SJSA1 (cell line): ENCODE measurements around the gene NEK7. TPM values are rescaled to one million over a fixed set of nuclear protein-coding genes. Genes with fewer than 3 reads are reported as not detected.

Experiments used
- DNase-seq, 2 experiments: peaks; one replicate each; pipeline ENCODE4 v3.0.0-alpha.2; 2015 to 2020; ENCODE audit warnings: low spot score in 2 of 2, low read depth in 1 of 2
- H3K27ac ChIP-seq: fragments of 250-450 bp; sonication (Bioruptor Pico); 2 replicates; pipeline ENCODE4 v1.5.1; 2020; ENCODE audit warnings: mild to moderate bottlenecking, moderate library complexity
- H3K27me3 ChIP-seq: fragments of 250-450 bp; sonication (Bioruptor Pico); replicated peaks from 2 replicates; pipeline ENCODE4 v1.5.1; 2020; ENCODE audit warnings: mild to moderate bottlenecking, moderate library complexity
- H3K36me3 ChIP-seq: fragments of 250-450 bp; sonication (Bioruptor Pico); 2 replicates; pipeline ENCODE4 v1.5.1; 2020; ENCODE audit warnings: mild to moderate bottlenecking
- H3K4me1 ChIP-seq: fragments of 250-450 bp; sonication (Bioruptor Pico); replicated peaks from 2 replicates; pipeline ENCODE4 v1.6.1; 2021; ENCODE audit warnings: mild to moderate bottlenecking
- H3K4me3 ChIP-seq: fragments of 250-450 bp; sonication (Bioruptor Pico); 2 replicates; pipeline ENCODE4 v1.5.1; 2020; ENCODE audit warnings: mild to moderate bottlenecking
- H3K9me3 ChIP-seq: fragments of 250-450 bp; sonication (Bioruptor Pico); replicated peaks from 2 replicates; pipeline ENCODE4 v1.5.1; 2020; ENCODE audit warnings: mild to moderate bottlenecking
- total RNA-seq: library from RNA; depleted of rRNA; stranded (reverse); fragments of >200 nt; shearing (Covaris generic); gene quantifications from 2 replicates; pipeline ENCODE4 v1.2.3, GENCODE V29; 2014; rRNA removed

The NEK7 gene
- 136 and 138 TPM in 2 replicates for total RNA-seq

- Histone ChIP-seq H3K4me3 (peak within 1 kb of the TSS; percentile 96), H3K27me3 (no peaks in the 10 kb centered on the region), H3K36me3 (peaks cover 8% of the 10 kb centered on the region), H3K9me3 (no peaks in the 10 kb centered on the region; the same call in 1 of the 2 replicates), H3K4me1 (peaks cover 56% of the 10 kb centered on the region), H3K27ac (peak within 1 kb of the TSS; percentile 78)
- DNase-seq: peak; percentile 84 to 90
These were observed at the start of gene NEK7 for GRCh38 chr1:198156745-198157240. Gene NEK7 (plus strand): TSS chr1:198156998. CDS start chr1:198232581, 75,583 bp downstream.

DNA sequence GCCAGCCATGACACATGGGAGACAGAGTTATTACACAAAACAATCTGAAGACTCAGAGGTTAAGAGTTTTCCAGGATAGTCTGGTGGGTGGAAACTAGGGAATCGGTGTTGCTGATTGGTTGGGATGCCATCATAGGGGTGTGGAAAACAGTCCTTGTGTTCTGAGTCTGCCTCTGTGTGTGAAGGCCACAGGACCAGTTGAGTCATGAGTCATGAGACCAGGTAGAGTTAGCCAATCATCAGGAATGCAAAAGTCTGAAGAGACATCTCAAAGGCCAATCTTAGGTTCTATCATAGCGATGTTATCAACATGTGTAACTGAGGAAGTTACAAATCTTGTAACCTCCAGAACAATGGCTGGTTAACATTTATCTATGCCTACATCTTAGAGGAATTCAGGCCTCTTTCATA is 49.7 kb upstream of the NEK7 start:
- no peak overlapping the region for H3K27ac ChIP-seq
- no peak for DNase-seq
- no peaks in the 10 kb centered on the region for H3K36me3 ChIP-seq
- no peak overlapping the region for H3K4me3 ChIP-seq
- no peaks in the 10 kb centered on the region for H3K27me3 ChIP-seq
- H3K9me3 ChIP-seq: no peaks in the 10 kb centered on the region
- H3K4me1 ChIP-seq: no peaks in the 10 kb centered on the region

DNA sequence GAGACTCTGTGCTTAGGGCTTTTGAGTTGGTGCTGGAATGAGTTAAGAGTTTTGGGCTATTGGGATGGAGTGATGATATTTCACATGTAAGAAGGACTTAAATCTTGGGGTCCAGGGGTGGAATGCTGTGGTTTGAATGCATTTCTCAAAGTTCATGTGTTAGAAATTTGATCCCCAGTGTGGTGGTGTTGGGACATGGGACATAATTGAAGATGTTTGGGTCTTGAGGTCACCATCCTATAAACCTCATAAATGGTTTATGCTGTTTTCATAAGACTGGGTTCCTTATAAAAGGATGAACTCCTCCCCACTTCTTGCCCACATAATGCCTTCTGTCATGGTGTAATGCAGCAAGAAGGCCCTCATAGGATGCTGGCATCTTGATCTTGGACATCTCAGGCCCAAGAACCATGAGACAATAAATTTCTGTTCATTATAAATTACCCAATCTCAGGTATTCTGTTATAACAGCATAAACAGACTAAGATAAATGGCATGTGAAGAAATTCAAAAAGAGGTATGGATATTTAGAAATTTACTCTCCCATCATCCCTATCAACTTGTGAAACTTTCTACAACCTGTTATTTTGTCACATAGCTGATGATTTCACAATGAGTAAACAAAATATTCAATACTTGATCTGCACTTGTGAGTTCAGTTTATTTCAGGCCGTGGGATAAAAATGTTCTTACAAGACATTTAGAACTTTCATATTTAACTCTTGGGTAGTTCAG is 48.0 kb upstream of the NEK7 start:
- H3K4me3 ChIP-seq: no peak overlapping the region
- no peak overlapping the region for H3K27ac ChIP-seq
- no peaks in the 10 kb centered on the region for H3K4me1 ChIP-seq
- DNase-seq: no peak
- no peaks in the 10 kb centered on the region for H3K9me3 ChIP-seq
- no peaks in the 10 kb centered on the region for H3K27me3 ChIP-seq
- no peaks in the 10 kb centered on the region for H3K36me3 ChIP-seq

DNA sequence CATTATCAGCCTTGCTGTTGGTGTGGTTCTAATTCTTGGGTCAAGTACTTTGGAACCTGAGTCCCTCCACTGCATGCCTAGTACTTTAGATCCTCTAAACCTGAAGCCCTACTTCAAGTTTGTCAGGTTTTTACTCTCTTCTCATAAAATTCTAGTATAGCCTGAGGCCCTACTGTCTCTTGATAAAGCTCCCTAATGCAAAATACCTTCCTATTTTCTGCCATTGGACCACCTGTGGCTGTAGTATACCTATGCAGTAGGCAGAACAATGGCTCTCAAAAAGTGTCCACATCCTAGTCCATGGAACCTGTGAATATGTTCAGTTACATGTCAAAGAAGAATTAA is 47.5 kb upstream of the NEK7 start:
- Histone ChIP-seq H3K4me3 (no peak overlapping the region), H3K4me1 (no peaks in the 10 kb centered on the region), H3K27me3 (no peaks in the 10 kb centered on the region), H3K36me3 (no peaks in the 10 kb centered on the region), H3K27ac (no peak overlapping the region), H3K9me3 (no peaks in the 10 kb centered on the region)
- no peak for DNase-seq

DNA sequence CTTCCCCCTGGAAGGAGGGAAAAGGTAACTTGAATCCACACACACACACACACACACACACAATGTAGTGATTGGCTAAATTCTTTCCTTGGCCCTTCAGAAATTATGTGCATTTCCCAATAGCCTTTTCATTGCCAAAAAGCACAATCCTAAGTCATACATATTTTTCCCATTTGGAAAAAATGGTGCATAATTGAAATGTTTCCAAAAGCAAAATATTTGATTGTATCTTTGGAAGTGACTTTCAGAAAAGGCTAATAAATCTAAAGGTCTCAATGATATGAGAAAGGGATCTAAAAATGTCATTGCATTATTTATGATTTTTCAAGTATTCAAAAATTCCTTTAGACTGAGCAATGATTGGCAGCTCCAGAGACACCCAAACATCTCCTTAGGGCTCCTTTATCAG is 43.5 kb upstream of the NEK7 start:
- Histone ChIP-seq H3K36me3 (no peaks in the 10 kb centered on the region), H3K27ac (no peak overlapping the region), H3K4me3 (no peak overlapping the region), H3K9me3 (no peaks in the 10 kb centered on the region), H3K4me1 (no peaks in the 10 kb centered on the region), H3K27me3 (no peaks in the 10 kb centered on the region)
- no peak for DNase-seq

- Histone ChIP-seq H3K4me1 (peaks cover 3% of the 10 kb centered on the region), H3K4me3 (no peak overlapping the region), H3K27me3 (no peaks in the 10 kb centered on the region), H3K27ac (no peak overlapping the region), H3K9me3 (no peaks in the 10 kb centered on the region; the same call in 1 of the 2 replicates), H3K36me3 (no peaks in the 10 kb centered on the region)
- no peak for DNase-seq
These were observed 40.7 kb upstream of the NEK7 start for GRCh38 chr1:198116069-198116468.

- Histone ChIP-seq H3K9me3 (no peaks in the 10 kb centered on the region; the same call in 1 of the 2 replicates), H3K4me3 (no peak overlapping the region), H3K4me1 (peaks cover 7% of the 10 kb centered on the region), H3K27ac (no peak overlapping the region), H3K36me3 (no peaks in the 10 kb centered on the region), H3K27me3 (no peaks in the 10 kb centered on the region)
- no peak for DNase-seq
These were observed 40.3 kb upstream of the NEK7 start for GRCh38 chr1:198116469-198116868.

DNA sequence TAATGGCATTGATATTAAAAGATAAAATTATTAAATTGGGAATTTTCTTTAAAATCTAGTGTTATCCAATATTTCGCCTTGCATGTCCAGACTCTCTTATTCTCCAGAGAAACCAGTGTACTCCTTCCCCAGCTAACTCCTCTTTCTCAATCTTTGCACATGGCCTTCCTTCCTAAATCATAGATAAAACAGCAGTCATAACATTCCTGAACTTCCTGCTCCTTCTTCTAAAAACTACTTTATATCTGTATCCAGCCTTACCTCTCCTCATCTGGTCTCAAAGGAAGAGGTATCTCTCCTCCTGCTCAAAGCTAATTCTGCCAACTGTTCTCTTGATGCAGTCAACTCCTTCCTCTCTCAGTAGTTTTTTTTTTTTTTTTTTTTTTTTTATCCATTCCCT is 39.5 kb upstream of the NEK7 start:
- no peak overlapping the region for H3K27ac ChIP-seq
- H3K4me1 ChIP-seq: peaks cover 10% of the 10 kb centered on the region
- H3K36me3 ChIP-seq: no peaks in the 10 kb centered on the region
- H3K27me3 ChIP-seq: no peaks in the 10 kb centered on the region
- no peak for DNase-seq
- H3K9me3 ChIP-seq: no peaks in the 10 kb centered on the region; the same call in 1 of the 2 replicates
- no peak overlapping the region for H3K4me3 ChIP-seq

DNA sequence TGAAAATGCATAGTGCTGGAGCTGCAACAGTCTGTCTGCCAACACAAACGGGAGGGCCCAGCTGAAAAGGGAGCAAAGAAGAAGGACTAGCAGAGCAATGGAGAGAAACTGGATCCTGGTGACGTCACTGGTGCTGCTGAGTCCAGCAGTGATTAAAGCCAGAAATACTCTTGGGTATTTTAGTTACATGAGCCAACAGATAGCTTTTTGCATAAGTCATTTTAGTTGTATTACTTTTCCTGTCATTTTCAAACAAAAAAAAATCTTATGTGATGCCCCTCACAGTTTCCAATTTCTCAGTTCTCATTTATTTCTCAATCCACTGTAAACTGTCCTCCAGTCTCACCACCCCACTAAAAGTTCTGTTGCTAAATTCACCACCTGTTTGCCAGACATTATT is 38.7 kb upstream of the NEK7 start:
- Histone ChIP-seq H3K9me3 (no peaks in the 10 kb centered on the region; the same call in 1 of the 2 replicates), H3K4me3 (no peak overlapping the region), H3K4me1 (peaks cover 16% of the 10 kb centered on the region), H3K27me3 (no peaks in the 10 kb centered on the region), H3K27ac (no peak overlapping the region), H3K36me3 (no peaks in the 10 kb centered on the region)
- DNase-seq: no peak

DNA sequence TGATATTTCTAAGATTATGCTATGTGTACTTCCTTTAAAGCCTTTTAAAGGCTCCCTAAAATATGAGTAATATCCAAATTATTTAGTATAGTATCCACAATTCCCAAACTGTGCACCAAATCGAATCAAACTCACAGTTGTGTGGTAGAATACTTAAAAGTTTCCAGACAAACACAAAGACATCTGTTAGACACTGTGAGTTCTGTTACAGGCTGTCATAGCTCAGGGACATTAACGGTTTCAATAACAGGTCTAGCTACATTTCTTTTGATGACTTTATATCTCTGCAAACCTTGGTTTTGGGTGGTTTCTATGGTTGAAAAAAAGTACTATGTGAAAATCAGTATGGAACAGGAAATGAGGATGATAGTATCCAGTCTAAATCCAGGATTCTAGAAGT is 36.9 kb upstream of the NEK7 start:
- no peaks in the 10 kb centered on the region for H3K36me3 ChIP-seq
- peaks cover 25% of the 10 kb centered on the region for H3K4me1 ChIP-seq
- DNase-seq: no peak
- no peak overlapping the region for H3K4me3 ChIP-seq
- H3K9me3 ChIP-seq: no peaks in the 10 kb centered on the region; the same call in 1 of the 2 replicates
- H3K27me3 ChIP-seq: no peaks in the 10 kb centered on the region
- H3K27ac ChIP-seq: no peak overlapping the region

- Histone ChIP-seq H3K4me3 (no peak overlapping the region), H3K27ac (no peak overlapping the region), H3K27me3 (no peaks in the 10 kb centered on the region), H3K4me1 (peaks cover 37% of the 10 kb centered on the region), H3K36me3 (no peaks in the 10 kb centered on the region), H3K9me3 (no peaks in the 10 kb centered on the region; the same call in 1 of the 2 replicates)
- DNase-seq: peak; percentile 25 to 49
These were observed 35.6 kb upstream of the NEK7 start for GRCh38 chr1:198121056-198121826.

DNA sequence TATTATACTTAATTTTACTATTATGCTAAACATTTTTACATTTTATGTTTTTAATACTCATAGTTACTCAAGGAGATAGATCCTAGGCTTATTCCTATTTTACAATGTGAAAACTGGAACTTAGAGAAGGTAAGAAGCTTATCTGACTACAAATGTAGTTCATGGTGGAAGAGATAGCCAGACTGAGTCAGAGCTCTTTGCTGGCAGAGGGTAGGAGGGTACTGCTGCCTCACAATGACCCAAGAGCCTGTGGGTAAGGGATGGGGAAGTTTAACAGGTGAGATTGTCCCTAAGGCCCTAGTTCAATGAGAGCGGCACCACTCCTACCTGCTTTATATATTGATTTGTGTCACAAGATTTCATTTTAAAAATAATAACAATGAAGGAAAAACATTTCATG is 34.1 kb upstream of the NEK7 start:
- H3K9me3 ChIP-seq: no peaks in the 10 kb centered on the region; the same call in 1 of the 2 replicates
- H3K27ac ChIP-seq: peak overlapping the region; percentile 44
- no peaks in the 10 kb centered on the region for H3K27me3 ChIP-seq
- DNase-seq: no peak
- no peak overlapping the region for H3K4me3 ChIP-seq
- H3K4me1 ChIP-seq: peaks cover 39% of the 10 kb centered on the region
- no peaks in the 10 kb centered on the region for H3K36me3 ChIP-seq

DNA sequence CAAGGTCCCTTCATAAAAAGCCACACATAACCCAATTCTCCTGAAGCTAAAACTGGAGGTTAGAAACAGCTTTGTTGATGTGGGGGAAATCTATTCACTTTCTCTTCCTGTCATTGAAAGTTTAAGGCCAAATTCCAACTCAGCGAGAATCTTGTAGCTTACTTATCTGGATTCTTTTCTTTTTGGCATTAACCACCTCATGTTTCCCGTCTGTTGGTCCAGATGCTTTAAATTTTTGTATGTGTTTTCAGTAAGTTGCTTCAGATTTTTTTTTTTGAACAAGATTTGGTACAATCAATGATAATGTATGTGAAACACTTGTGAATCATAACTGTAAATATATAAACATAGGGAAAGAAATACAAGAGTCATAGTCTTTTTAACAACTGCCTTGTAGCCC is 33.7 kb upstream of the NEK7 start:
- H3K36me3 ChIP-seq: no peaks in the 10 kb centered on the region
- H3K4me1 ChIP-seq: peaks cover 39% of the 10 kb centered on the region
- H3K4me3 ChIP-seq: no peak overlapping the region
- peak overlapping the region; percentile 44 for H3K27ac ChIP-seq
- H3K27me3 ChIP-seq: no peaks in the 10 kb centered on the region
- DNase-seq: peak in 1 of 2 experiments; percentile 39
- no peaks in the 10 kb centered on the region; the same call in 1 of the 2 replicates for H3K9me3 ChIP-seq

GRCh38 chr1:198124673-198125072 is 32.1 kb upstream of the NEK7 start:
- Histone ChIP-seq H3K4me1 (peaks cover 39% of the 10 kb centered on the region), H3K27me3 (no peaks in the 10 kb centered on the region), H3K4me3 (no peak overlapping the region), H3K9me3 (no peaks in the 10 kb centered on the region; the same call in 1 of the 2 replicates), H3K27ac (no peak overlapping the region), H3K36me3 (no peaks in the 10 kb centered on the region)
- DNase-seq: no peak
